Activated naive CD4-positive, alpha-beta T cell treated with anti-CD3 and anti-CD28 coated beads for 36 hours (primary cell): Measurements from ENCODE around the gene AAGAB. TPM values are rescaled to one million over a fixed set of nuclear protein-coding genes. Genes with fewer than 3 reads are reported as not detected.
"Not testable (repeated sequence)": the region's sequence is repeated elsewhere in the genome, so short reads cannot be mapped to it uniquely, and the experiment has no call there.

Experiments used
- CTCF ChIA-PET: fragments of 350-600 bp; sonication (Branson Sonifier 250); formaldehyde crosslinking; loops from one replicate; lab custom pipeline; 2021; ENCODE audit warnings: antibody characterized with exemption; lab: Charles Lee
- DNase-seq: peaks from one replicate; pipeline ENCODE4 v3.0.0-alpha.2; 2020
- H3K27ac Mint-ChIP-seq: one replicate; pipeline ENCODE4 v1.8.0; 2021; ENCODE audit warnings: mild to moderate bottlenecking, mixed read lengths
- H3K27me3 Mint-ChIP-seq: one replicate; pipeline ENCODE4 v1.8.0; 2021; ENCODE audit warnings: low read depth, mixed read lengths
- H3K36me3 Mint-ChIP-seq: one replicate; pipeline ENCODE4 v1.8.0; 2021; ENCODE audit warnings: low read depth, mixed read lengths
- H3K4me1 Mint-ChIP-seq: one replicate; pipeline ENCODE4 v1.8.0; 2021; ENCODE audit warnings: low read depth, mixed read lengths
- H3K4me3 Mint-ChIP-seq: one replicate; pipeline ENCODE4 v1.8.0; 2021; ENCODE audit warnings: mild to moderate bottlenecking, moderate library complexity, mixed read lengths
- H3K9me3 Mint-ChIP-seq: one replicate; pipeline ENCODE4 v1.8.0; 2021; ENCODE audit warnings: mixed read lengths
- intact Hi-C: fragments of 100-400 bp; cut with micrococcal nuclease; formaldehyde crosslinking; loops from one replicate; pipeline ENCODE4 v1.15.1; 2023
- total RNA-seq, 2 experiments: library from RNA; stranded (reverse); gene quantifications; one replicate each; pipeline ENCODE4 v1.2.3, GENCODE V29; 2021

AAGAB gene
- total RNA-seq, 2 experiments from 2014 or later: 47.2 to 48.8 TPM

DNA sequence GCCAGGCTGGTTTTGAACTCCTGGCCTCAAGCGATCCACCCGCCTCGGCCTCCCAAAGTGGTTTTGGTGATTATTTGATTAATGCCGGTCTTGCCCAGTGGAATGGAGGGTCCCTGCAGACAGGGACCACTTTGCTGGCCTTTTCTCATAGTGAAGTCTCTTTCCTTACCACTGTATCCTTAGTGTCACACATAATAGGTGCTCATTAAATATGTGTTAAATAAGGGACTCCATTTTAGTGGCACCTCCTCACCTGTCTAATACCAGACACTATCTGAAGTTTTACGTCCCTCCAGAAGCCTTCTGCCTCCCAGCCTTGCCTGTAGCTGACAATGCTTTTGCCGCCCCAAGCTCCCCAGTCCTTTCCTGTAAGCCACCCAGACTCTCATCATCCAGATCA, 91.3 kb downstream of the AAGAB start:
- Mint-ChIP-seq H3K27me3 (no peaks in the 10 kb centered on the region), H3K27ac (no peak overlapping the region), H3K4me1 (no peaks in the 10 kb centered on the region), H3K36me3 (peaks cover 6% of the 10 kb centered on the region), H3K9me3 (no peaks in the 10 kb centered on the region), H3K4me3 (no peak overlapping the region)
- CTCF ChIA-PET: no interaction called here
- no peak for DNase-seq
- intact Hi-C loops: no loop called here

DNA sequence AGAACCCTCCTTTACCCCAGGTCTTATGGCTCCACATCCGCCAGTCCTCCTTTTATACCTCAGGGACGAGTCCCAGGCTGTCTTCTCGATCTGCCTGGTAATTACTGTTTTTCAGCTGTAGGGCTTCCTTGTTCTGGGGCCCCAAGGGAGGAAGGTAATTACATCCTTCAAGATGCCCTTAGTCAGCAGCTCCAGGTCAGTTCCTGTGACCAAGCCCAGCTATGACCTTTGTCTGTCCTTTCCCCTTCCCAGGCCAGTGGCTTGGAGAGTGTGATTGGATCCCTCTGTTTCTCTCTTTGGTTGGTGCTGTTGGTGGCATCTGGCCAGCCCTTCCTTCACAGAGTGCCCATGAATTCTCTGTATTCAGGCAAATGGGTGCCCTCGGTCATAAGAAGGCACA, 92.6 kb downstream of the AAGAB start:
- Mint-ChIP-seq H3K27ac (no peak overlapping the region), H3K4me3 (no peak overlapping the region), H3K36me3 (peaks cover 3% of the 10 kb centered on the region), H3K9me3 (no peaks in the 10 kb centered on the region), H3K27me3 (no peaks in the 10 kb centered on the region), H3K4me1 (peaks cover 8% of the 10 kb centered on the region)
- CTCF ChIA-PET: interaction anchor here (0.6 to 1.3 kb wide), 2 partner anchors 59 to 100 kb away, joined by 4 to 5 read pairs; no protein-coding TSS in a partner anchor
- DNase-seq: no peak
- intact Hi-C loops: no loop called here

GRCh38 chr15:67161412-67161811, 93.0 kb downstream of the AAGAB start:
- H3K27me3 Mint-ChIP-seq: no peaks in the 10 kb centered on the region
- H3K4me3 Mint-ChIP-seq: no peak overlapping the region
- no peak overlapping the region for H3K27ac Mint-ChIP-seq
- DNase-seq: no peak
- intact Hi-C loops: no loop called here
- peaks cover 2% of the 10 kb centered on the region for H3K36me3 Mint-ChIP-seq
- CTCF ChIA-PET: interaction anchor here (0.6 to 1.3 kb wide), 3 partner anchors 59 to 215 kb away, joined by 3 to 5 read pairs (median 4); no protein-coding TSS in a partner anchor
- H3K9me3 Mint-ChIP-seq: no peaks in the 10 kb centered on the region
- H3K4me1 Mint-ChIP-seq: peaks cover 10% of the 10 kb centered on the region

GRCh38 chr15:67158367-67158766, 96.1 kb downstream of the AAGAB start:
- Mint-ChIP-seq H3K4me3 (no peak overlapping the region), H3K36me3 (peaks cover 9% of the 10 kb centered on the region), H3K4me1 (peaks cover 16% of the 10 kb centered on the region), H3K27ac (no peak overlapping the region), H3K27me3 (no peaks in the 10 kb centered on the region), H3K9me3 (peaks cover 4% of the 10 kb centered on the region)
- CTCF ChIA-PET: no interaction called here
- DNase-seq: no peak
- intact Hi-C loops: no loop called here

- peaks cover 9% of the 10 kb centered on the region for H3K36me3 Mint-ChIP-seq
- H3K4me3 Mint-ChIP-seq: no peak overlapping the region
- H3K27me3 Mint-ChIP-seq: no peaks in the 10 kb centered on the region
- no peak overlapping the region for H3K27ac Mint-ChIP-seq
- no peak for DNase-seq
- intact Hi-C loops: no loop called here
- CTCF ChIA-PET: no interaction called here
- peaks cover 18% of the 10 kb centered on the region for H3K4me1 Mint-ChIP-seq
- H3K9me3 Mint-ChIP-seq: peaks cover 4% of the 10 kb centered on the region
Observed at GRCh38 chr15:67157521-67158252, 96.8 kb downstream of the AAGAB start.

DNA sequence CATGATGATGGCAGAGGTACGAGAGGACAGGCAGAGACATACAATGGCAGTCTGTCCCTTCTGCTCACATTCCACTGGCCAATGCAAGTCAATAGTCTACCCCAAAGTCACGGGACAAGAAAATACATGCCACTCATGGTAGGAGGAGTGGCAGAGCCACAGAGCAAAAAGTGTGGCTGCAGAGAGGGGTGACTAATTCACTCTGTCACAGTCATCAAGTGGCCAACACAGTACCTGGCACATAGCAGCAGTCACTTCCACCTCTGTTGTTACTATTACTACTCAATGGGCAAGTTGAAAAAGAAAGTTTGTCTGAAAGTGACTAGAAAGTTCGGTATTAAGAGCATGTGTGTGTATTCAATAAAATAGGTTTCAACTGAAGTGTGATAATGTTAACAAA, 97.6 kb downstream of the AAGAB start:
- Mint-ChIP-seq H3K9me3 (peaks cover 4% of the 10 kb centered on the region), H3K27me3 (no peaks in the 10 kb centered on the region), H3K27ac (no peak overlapping the region), H3K4me1 (peaks cover 25% of the 10 kb centered on the region), H3K4me3 (no peak overlapping the region), H3K36me3 (peaks cover 9% of the 10 kb centered on the region)
- CTCF ChIA-PET: no interaction called here
- no peak for DNase-seq
- intact Hi-C loops: no loop called here

DNA sequence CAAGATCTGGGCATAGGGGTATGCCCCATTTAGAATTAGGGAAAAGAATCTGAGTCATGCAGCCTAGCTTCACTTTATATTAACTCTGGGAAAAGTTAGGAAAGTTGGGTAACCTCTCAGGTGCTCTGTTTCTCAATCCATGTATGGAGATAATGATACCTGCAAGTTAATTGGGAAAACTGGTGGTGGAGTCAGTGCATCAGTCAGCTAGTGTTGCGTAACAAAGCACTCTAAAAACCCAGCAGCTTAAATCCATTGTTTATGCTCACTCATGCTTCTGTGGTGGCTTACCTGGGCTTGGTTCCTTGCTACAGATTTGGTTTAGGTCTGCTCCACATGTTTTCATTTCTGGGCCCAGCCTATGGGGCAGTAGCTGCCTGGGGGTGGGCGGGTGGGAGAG, 98.0 kb downstream of the AAGAB start:
- no peaks in the 10 kb centered on the region for H3K27me3 Mint-ChIP-seq
- H3K27ac Mint-ChIP-seq: no peak overlapping the region
- peaks cover 9% of the 10 kb centered on the region for H3K36me3 Mint-ChIP-seq
- DNase-seq: no peak
- peaks cover 25% of the 10 kb centered on the region for H3K4me1 Mint-ChIP-seq
- no peak overlapping the region for H3K4me3 Mint-ChIP-seq
- peaks cover 4% of the 10 kb centered on the region for H3K9me3 Mint-ChIP-seq
- CTCF ChIA-PET: interaction anchor here (0.6 to 1.6 kb wide), 3 partner anchors 9 to 17 kb away, joined by 3 to 4 read pairs (median 3); no protein-coding TSS in a partner anchor
- intact Hi-C loops: no loop called here

DNA sequence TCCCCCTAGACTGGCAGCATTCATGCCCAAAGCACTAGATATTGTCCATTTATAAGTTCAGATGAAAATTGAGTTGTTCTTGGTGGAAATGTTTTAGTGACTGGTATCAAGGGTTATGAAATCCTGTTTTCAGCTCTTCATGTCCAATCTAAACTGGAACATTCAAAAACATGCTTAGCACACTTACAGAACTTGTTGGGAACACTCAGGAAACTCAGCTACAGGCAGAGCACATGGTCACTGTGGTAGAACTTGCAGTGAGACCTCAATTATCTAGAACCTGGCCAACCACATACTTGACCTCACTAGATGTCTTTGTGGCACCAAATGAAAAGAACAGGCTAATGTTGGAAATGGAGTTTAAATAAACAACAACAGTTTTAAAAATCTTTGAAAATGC, 100.2 kb downstream of the AAGAB start:
- Mint-ChIP-seq H3K27ac (no peak overlapping the region), H3K9me3 (peaks cover 4% of the 10 kb centered on the region), H3K4me3 (no peak overlapping the region), H3K27me3 (no peaks in the 10 kb centered on the region), H3K36me3 (peaks cover 9% of the 10 kb centered on the region), H3K4me1 (peaks cover 43% of the 10 kb centered on the region)
- CTCF ChIA-PET: no interaction called here
- DNase-seq: no peak
- intact Hi-C loops: no loop called here

DNA sequence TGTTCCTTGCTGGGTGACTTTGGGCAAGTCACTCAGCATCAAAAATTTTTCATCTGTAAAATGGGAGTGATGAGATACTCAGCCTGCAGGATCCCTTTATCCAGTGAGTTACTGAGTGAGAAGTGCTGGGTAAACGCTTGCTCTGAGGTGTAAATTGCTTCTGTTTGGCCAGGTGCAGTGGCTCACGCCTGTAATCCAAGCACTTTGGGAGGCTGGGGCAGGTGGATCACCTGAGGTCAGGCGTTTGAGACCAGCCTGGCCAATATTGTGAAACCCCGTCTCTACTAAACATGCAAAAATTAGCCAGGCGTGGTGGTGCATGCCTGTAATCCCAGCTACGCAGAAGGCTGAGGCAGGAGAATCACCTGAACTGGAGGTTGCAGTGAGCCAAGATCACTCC, 101.4 kb downstream of the AAGAB start:
- intact Hi-C loops, DNase-seq, H3K9me3 Mint-ChIP-seq, H3K27me3 Mint-ChIP-seq, H3K36me3 Mint-ChIP-seq, H3K4me3 Mint-ChIP-seq, H3K27ac Mint-ChIP-seq, CTCF ChIA-PET: not testable (repeated sequence)
- peaks cover 55% of the 10 kb centered on the region for H3K4me1 Mint-ChIP-seq

DNA sequence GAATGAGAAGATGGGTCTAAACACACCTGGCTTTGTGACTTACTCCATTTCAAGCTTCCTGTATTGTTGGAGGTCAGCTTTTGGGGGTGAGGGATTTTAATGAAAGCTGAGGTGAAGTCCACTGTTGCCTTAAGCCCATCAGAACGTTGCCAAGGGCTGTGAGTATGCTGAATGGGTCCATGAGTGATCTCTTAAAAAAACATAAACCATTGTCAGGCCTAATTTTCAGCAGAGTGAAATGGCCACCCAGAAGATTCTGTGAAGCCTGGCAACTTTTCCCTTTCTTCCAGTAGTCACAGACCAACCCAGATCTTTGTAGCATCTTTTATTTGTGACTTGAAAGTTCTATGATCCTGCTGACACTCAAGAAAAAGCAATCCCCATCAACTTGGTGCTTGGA, 102.0 kb downstream of the AAGAB start:
- intact Hi-C loops: no loop called here
- CTCF ChIA-PET: no interaction called here
- Mint-ChIP-seq H3K4me3 (no peak overlapping the region), H3K27ac (no peak overlapping the region), H3K4me1 (peaks cover 56% of the 10 kb centered on the region), H3K27me3 (no peaks in the 10 kb centered on the region), H3K9me3 (peaks cover 4% of the 10 kb centered on the region), H3K36me3 (peaks cover 9% of the 10 kb centered on the region)
- DNase-seq: no peak

Other genes with a start within 250 kb of the AAGAB start
- 10 to 100 TPM; 35.1 to 39.2 TPM for gene SMAD3, start 189.1 kb downstream of the AAGAB start, total RNA-seq
- gene IQCH, start 125 bp upstream of the AAGAB start, total RNA-seq: 1 to 10 TPM in 1 of 2 experiments, under 1 TPM in 1; 0.98 to 1.4 TPM